ENCODE data around the gene UBE2L5. TPM values are rescaled to one million over a fixed set of nuclear protein-coding genes. Genes with fewer than 3 reads are reported as not detected.
"Not testable (repeated sequence)": the region's sequence is repeated elsewhere in the genome, so short reads cannot be mapped to it uniquely, and the experiment has no call there.

UBE2L5 gene
- total and polyA plus RNA-seq, 2 donors (not counting 3 experiments of a cell fraction or from before 2014, with no cell fraction given): not detected

DNA sequence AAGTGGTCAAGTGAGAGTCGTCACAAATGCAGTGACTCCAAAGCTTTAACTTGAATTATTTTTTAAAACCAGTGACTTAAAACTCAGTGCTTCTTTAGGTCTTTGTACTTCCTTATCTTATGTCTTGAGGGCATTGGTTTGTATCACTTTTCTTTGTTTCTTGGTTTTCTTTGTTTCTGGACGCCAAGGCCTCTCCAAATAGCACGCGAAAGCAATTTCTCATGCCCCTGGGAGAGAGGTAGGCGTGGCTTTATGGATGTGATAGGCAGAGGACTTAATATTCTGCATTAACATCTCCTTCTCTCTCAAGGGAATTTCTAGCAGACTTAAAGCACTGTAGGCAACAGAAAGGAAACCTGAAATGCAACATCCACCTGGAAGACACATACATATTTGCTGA lies 20.6 kb downstream of the UBE2L5 start:
- Histone ChIP-seq H3K4me3 (replicated peaks in 1 of 3; ENCODE audit: insufficient read depth in 1 of 3, low read depth in 1 of 3, low read length in 3 of 3) (no peak overlapping the region), H3K9me1 (replicated peaks; ENCODE audit: control insufficient read depth, extremely low read depth, insufficient read depth, low read length) (no peaks in the 10 kb centered on the region), H3K27me3 (ENCODE audit: control insufficient read depth in 2 of 2, insufficient read depth in 2 of 2, low read length in 2 of 2) (no peaks in the 10 kb centered on the region), H4K20me1 (replicated peaks; ENCODE audit: control insufficient read depth, extremely low read depth, insufficient read depth, low read length) (no peaks in the 10 kb centered on the region), H3K4me2 (ENCODE audit: insufficient read depth, low read length) (no peak overlapping the region), H3K79me2 (ENCODE audit: control insufficient read depth, insufficient read depth, low read length) (no peaks in the 10 kb centered on the region), H3K36me3 (ENCODE audit: control insufficient read depth in 2 of 2, extremely low read depth in 1 of 2, insufficient read depth in 2 of 2, low read length in 2 of 2) (no peaks in the 10 kb centered on the region), H3K9ac (replicated peaks; ENCODE audit: extremely low read depth, insufficient read depth, low read length) (no peak overlapping the region), H3K4me1 (ENCODE audit: control insufficient read depth, extremely low read depth, insufficient read depth, low read length) (peaks cover 9% of the 10 kb centered on the region), H3K9me3 (replicated peaks; ENCODE audit: control insufficient read depth, insufficient read depth, low read length) (no peaks in the 10 kb centered on the region), H2AFZ (ENCODE audit: low read depth, low read length) (no peak overlapping the region), H3K27ac (ENCODE audit: insufficient read depth, low read depth, low read length) (no peak overlapping the region)
- FAIRE-seq (no peak), DNase-seq (ENCODE audit: low read depth, low spot score) (no peak)
- no peak for TF ChIP-seq GATA2 (IDR thresholded peaks at IDR 0.05; ENCODE audit: insufficient read depth, insufficient read length, low read depth, low read length)
- no peak for TF ChIP-seq POLR2AphosphoS5 (IDR thresholded peaks at IDR 0.05; ENCODE audit: insufficient read depth, low read depth, low read length)
- TF ChIP-seq MYC (IDR thresholded peaks at IDR 0.05; ENCODE audit: low read depth, low read length): no peak
- TF ChIP-seq, protein P1, sequence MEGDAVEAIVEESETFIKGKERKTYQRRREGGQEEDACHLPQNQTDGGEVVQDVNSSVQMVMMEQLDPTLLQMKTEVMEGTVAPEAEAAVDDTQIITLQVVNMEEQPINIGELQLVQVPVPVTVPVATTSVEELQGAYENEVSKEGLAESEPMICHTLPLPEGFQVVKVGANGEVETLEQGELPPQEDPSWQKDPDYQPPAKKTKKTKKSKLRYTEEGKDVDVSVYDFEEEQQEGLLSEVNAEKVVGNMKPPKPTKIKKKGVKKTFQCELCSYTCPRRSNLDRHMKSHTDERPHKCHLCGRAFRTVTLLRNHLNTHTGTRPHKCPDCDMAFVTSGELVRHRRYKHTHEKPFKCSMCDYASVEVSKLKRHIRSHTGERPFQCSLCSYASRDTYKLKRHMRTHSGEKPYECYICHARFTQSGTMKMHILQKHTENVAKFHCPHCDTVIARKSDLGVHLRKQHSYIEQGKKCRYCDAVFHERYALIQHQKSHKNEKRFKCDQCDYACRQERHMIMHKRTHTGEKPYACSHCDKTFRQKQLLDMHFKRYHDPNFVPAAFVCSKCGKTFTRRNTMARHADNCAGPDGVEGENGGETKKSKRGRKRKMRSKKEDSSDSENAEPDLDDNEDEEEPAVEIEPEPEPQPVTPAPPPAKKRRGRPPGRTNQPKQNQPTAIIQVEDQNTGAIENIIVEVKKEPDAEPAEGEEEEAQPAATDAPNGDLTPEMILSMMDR (IDR thresholded peaks at IDR 0.05; ENCODE audit: extremely low read depth in 1 of 2, insufficient read depth in 1 of 2, low read depth in 1 of 2, low read length in 2 of 2): no peak
- TF ChIP-seq JUN (IDR thresholded peaks at IDR 0.05; ENCODE audit: borderline replicate concordance, insufficient read depth, insufficient read length, low read depth): no peak
- no peak for TF ChIP-seq POLR2A (IDR thresholded peaks at IDR 0.05; ENCODE audit: low read depth, low read length)
- TF ChIP-seq, protein P2, sequence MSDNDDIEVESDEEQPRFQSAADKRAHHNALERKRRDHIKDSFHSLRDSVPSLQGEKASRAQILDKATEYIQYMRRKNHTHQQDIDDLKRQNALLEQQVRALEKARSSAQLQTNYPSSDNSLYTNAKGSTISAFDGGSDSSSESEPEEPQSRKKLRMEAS (IDR thresholded peaks at IDR 0.05; ENCODE audit: insufficient read depth, insufficient read length): no peak
- TF ChIP-seq EZH2 (IDR thresholded peaks at IDR 0.05; ENCODE audit: borderline replicate concordance, low read depth, low read length, severe bottlenecking): no peak
- TF ChIP-seq FOS (IDR thresholded peaks at IDR 0.05; ENCODE audit: borderline replicate concordance, insufficient read depth, low read length): no peak
- dilution Hi-C loops (cut with MboI; ENCODE audit: extremely low pct_ligation_motif_present, low sequenced_read_pairs): no loop called here
- intact Hi-C loops (cut with micrococcal nuclease): no loop called here
- CTCF ChIA-PET: interaction anchor here (0.6 to 2.1 kb wide), 4 partner anchors 310 to 572 kb away, joined by 3 to 5 read pairs (median 3); no protein-coding TSS in a partner anchor
- POLR2A ChIA-PET: interaction anchor here (0.7 kb wide), 1 partner anchor 173 kb away, joined by 3 read pairs; no protein-coding TSS in a partner anchor
- BruUV-seq (replicated peaks): no TSS peak

DNA sequence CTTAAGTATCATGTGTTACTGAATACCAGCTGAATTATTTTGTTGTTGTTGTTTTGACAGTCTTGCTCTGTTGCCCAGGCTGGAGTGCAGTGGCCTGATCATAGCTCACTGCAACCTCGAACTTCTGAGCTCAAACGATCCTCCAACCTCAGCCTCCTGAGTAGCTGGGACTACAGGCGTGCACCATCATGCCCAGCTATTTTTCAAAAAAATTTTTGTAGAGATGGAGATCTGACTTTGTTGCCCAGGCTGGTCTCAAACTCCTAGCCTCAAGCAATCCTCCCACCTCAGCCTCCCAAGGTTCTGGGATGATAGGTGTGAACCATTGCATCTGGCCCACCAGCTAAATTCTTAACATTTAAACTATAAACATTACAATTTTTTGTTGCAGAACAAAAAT lies 21.2 kb downstream of the UBE2L5 start:
- H3K9me3 ChIP-seq (replicated peaks; ENCODE audit: control insufficient read depth, insufficient read depth, low read length); dilution Hi-C loops (cut with MboI; ENCODE audit: extremely low pct_ligation_motif_present, low sequenced_read_pairs); BruUV-seq (replicated peaks); FAIRE-seq; H3K79me2 ChIP-seq (ENCODE audit: control insufficient read depth, insufficient read depth, low read length); H3K27ac ChIP-seq (ENCODE audit: insufficient read depth, low read depth, low read length); DNase-seq (ENCODE audit: low read depth, low spot score); H3K27me3 ChIP-seq (ENCODE audit: control insufficient read depth in 2 of 2, insufficient read depth in 2 of 2, low read length in 2 of 2); H2AFZ ChIP-seq (ENCODE audit: low read depth, low read length); H3K9ac ChIP-seq (replicated peaks; ENCODE audit: extremely low read depth, insufficient read depth, low read length); H3K4me2 ChIP-seq (ENCODE audit: insufficient read depth, low read length); intact Hi-C loops (cut with micrococcal nuclease); H3K4me3 ChIP-seq (replicated peaks in 1 of 3; ENCODE audit: insufficient read depth in 1 of 3, low read depth in 1 of 3, low read length in 3 of 3); H3K4me1 ChIP-seq (ENCODE audit: control insufficient read depth, extremely low read depth, insufficient read depth, low read length); H3K9me1 ChIP-seq (replicated peaks; ENCODE audit: control insufficient read depth, extremely low read depth, insufficient read depth, low read length); H3K36me3 ChIP-seq (ENCODE audit: control insufficient read depth in 2 of 2, extremely low read depth in 1 of 2, insufficient read depth in 2 of 2, low read length in 2 of 2); H4K20me1 ChIP-seq (replicated peaks; ENCODE audit: control insufficient read depth, extremely low read depth, insufficient read depth, low read length): not testable (repeated sequence)
- CTCF ChIA-PET: interaction anchor here (1.4 to 2.1 kb wide), 3 partner anchors 14 to 427 kb away, joined by 3 to 5 read pairs (median 3); no protein-coding TSS in a partner anchor
- POLR2A ChIA-PET: interaction anchor here (0.7 kb wide), 1 partner anchor 173 kb away, joined by 3 read pairs; no protein-coding TSS in a partner anchor

Data from endothelial cell of umbilical vein (primary cell).